Pancreas (tissue), 10 donors: ENCODE results near the gene LIMCH1. TPM values are rescaled to one million over a fixed set of nuclear protein-coding genes. Genes with fewer than 3 reads are reported as not detected.
"Not testable (repeated sequence)": the region's sequence is repeated elsewhere in the genome, so short reads cannot be mapped to it uniquely, and the experiment has no call there.

Source experiments
- ATAC-seq, 4 donors: fragments of 200-7000 bp; cut with Tn5 transposase; one replicate each; pipeline versions ENCODE4 v1.8.0 to v1.9.1; 2020; ENCODE audit warnings: mild to moderate bottlenecking in 4 of 4, moderate library complexity in 4 of 4
- DNase-seq, 6 donors: peaks; one replicate each; pipeline ENCODE4 v3.0.0-alpha.2; 2020
- FAIRE-seq: peaks from 2 replicates; lab custom pipeline; 2012; peaks lifted over from hg19 to GRCh38; lab: Jason Lieb, UNC
- H3K27ac ChIP-seq, 4 donors: fragments of 200-600 bp; sonication (generic); 1 replicate in 3 of 4; 2 replicates in 1 of 4; pipeline versions ENCODE4 v1.5.0 to v1.8.0; 2020
- H3K27me3 ChIP-seq, 4 donors: fragments of 200-600 bp; one replicate each; pipeline ENCODE4 v1.8.0; 2021
- H3K36me3 ChIP-seq, 3 donors: fragments of 200-600 bp; sonication (generic) in 1 of 3; one replicate each; pipeline versions ENCODE4 v1.5.0 to v1.8.0; 2020 to 2021
- H3K4me1 ChIP-seq, 3 donors: fragments of 200-600 bp; one replicate each; pipeline ENCODE4 v1.8.0; 2021
- H3K4me3 ChIP-seq, 4 donors: fragments of 200-600 bp; sonication (generic) in 2 of 4; one replicate each; pipeline versions ENCODE4 v1.5.0 to v1.8.0; 2020 to 2021
- H3K9me3 ChIP-seq, 4 donors: fragments of 200-600 bp; one replicate each; pipeline ENCODE4 v1.8.0; 2021
- CTCF ChIP-seq, 4 donors: fragments of 200-600 bp; sonication (generic) in 3 of 4; IDR thresholded peaks; one replicate each; pipeline versions ENCODE4 v1.5.0 to v1.8.0; 2021; ENCODE audit warnings: antibody characterized with exemption in 4 of 4
- WGBS, 2 donors: extraction: QIAGEN DNeasy Blood & Tissue Kit; methylation state at CpG; one replicate each; pipeline ENCODE4 v1.1.7; 2013; 5-methylcytosine and 5-hydroxymethylcytosine counted together
- intact Hi-C, 3 donors: fragments of 100-400 bp; cut with DNase I; formaldehyde crosslinking; loops; one replicate each; pipeline versions ENCODE4 v1.11.1 to v1.14.2; 2022
- polyA plus RNA-seq, 2 donors: library from polyadenylated mRNA; stranded (reverse); fragments of 200-250 nt; gene quantifications; one replicate each; pipeline ENCODE4 v1.2.3, GENCODE V29; 2013
- total RNA-seq, 6 donors: library from RNA; stranded (reverse); fragmentation: NEBNext Ultra II Directional in 4 of 6; extraction: Animal tissue kit (Norgen Biotek cat#: 25700) in 4 of 6; gene quantifications; one replicate each; pipeline versions ENCODE4 v1.2.1 to v1.2.4, GENCODE V29; 2021 to 2023
- donor health status: healthy with polysubstance abuse.
- donor health status: DM: no; HTN: no; CAD: no; lungs with moderate emphysema.
- donor health status: DM: no; HTN: no; CAD: no.
- donor health status: control.
- donor health status: control.
- donor health status: Bipolar disorder and iron deficiency.
- donor health status: DM: yes; HTN: yes; CAD: no.
- donor health status: DM: no; HTN: no; CAD: no.
- donor health status: DM: no; HTN: no; CAD: no.
- donor health status: DM: yes; HTN: yes; CAD: no.

The LIMCH1 gene
- total and polyA plus RNA-seq, 8 donors = 5.5 to 20.7 (median 11.0) TPM

DNA sequence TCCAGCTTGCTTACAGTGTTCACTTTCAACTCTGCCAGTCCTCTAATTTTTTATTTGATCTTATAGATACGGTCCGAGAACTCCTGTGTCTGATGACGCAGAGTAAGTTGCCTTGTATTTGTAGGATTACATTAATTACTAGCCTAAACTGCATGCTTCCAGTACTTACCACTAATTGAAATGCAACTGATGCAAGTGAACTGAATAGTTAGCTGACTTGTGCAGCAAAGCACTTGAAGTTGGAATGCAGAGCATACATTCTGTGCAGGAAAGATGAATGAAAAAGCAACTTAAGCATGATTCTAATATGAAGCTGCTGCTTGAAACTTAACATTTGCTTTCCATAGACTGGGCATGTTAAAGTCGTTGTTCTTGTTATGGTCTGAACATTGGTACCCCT, 100.9 kb downstream of the LIMCH1 start:
- WGBS, 2 donors = 90 to 94% methylated on average over 4 of the region's 4 CpGs
- intact Hi-C loops = no loop called here
- no peaks in the 10 kb centered on the region for H3K27me3 ChIP-seq
- DNase-seq (no peak), ATAC-seq (no peak), FAIRE-seq (no peak)
- no peak overlapping the region for H3K27ac ChIP-seq
- H3K9me3 ChIP-seq = no peaks in the 10 kb centered on the region
- TF ChIP-seq CTCF (IDR thresholded peaks at IDR 0.05) = no peak
- H3K4me1 ChIP-seq = no peaks in the 10 kb centered on the region
- no peaks in the 10 kb centered on the region for H3K36me3 ChIP-seq
- H3K4me3 ChIP-seq = no peak overlapping the region

DNA sequence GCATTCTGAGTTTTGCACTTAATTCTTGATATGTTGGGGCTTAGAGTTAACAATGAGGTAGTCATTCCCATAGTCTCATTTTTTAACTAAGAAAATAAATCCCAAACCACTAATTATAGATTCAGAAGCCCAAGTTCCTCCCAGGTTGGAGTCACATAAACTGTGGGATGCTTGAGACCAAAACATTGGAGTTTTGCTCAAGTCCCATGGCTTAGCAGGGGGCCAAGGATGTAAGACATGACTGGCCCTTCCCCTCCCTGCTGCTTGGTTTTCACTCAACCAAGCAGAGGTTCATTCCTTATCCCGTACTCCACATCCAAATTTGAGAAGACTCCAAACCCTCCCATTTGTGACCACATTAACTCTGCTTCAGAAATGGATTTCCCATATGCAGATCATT, 101.3 kb downstream of the LIMCH1 start:
- Histone ChIP-seq H3K27me3 (no peaks in the 10 kb centered on the region), H3K27ac (no peak overlapping the region), H3K4me3 (no peak overlapping the region), H3K9me3 (no peaks in the 10 kb centered on the region), H3K36me3 (no peaks in the 10 kb centered on the region), H3K4me1 (no peaks in the 10 kb centered on the region)
- intact Hi-C loops = no loop called here
- ATAC-seq (no peak), FAIRE-seq (no peak), DNase-seq (no peak)
- TF ChIP-seq CTCF (IDR thresholded peaks at IDR 0.05) = no peak
- WGBS, 2 donors = 96 to 97% methylated on average over 1 of the region's 1 CpG

DNA sequence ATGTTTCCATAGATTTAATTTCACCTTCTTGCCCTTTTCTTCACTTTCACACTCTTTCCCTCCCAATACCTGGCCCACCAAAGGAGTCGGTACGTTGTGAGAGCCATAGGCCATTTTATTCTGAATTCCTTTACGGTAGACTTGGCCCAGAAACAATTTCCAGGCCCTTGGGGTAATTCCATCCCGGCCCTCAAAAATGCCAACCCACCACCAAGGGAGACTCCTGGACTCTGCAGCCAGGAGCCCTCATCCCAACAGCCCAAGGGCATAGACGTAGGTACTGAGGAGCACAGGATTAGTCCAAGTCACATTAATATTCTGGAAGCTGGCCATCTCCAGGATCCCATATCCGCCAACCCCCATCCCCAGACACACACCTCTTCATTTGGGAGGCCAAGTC, 102.9 kb downstream of the LIMCH1 start:
- no peak for FAIRE-seq
- intact Hi-C loops = no loop called here
- 83 to 92% methylated on average over 6 of the region's 6 CpGs for WGBS, 2 donors

GRCh38 chr4:41642746-41643145, 104.8 kb downstream of the LIMCH1 start:
- H3K4me3 ChIP-seq, H3K27me3 ChIP-seq, ATAC-seq, H3K9me3 ChIP-seq, DNase-seq, FAIRE-seq, H3K27ac ChIP-seq, H3K36me3 ChIP-seq, intact Hi-C loops, H3K4me1 ChIP-seq: not testable (repeated sequence)
- WGBS, 2 donors = 87 to 92% methylated on average over 1 of the region's 1 CpG

More for the DNA sequence above, 102.9 kb downstream of the LIMCH1 start:
- H3K36me3 ChIP-seq = no peaks in the 10 kb centered on the region
- no peak for TF ChIP-seq CTCF (IDR thresholded peaks at IDR 0.05)
- H3K4me3 ChIP-seq = no peak overlapping the region
- no peak for DNase-seq
- no peaks in the 10 kb centered on the region for H3K4me1 ChIP-seq
- no peak for ATAC-seq
- no peaks in the 10 kb centered on the region for H3K27me3 ChIP-seq
- H3K9me3 ChIP-seq = no peaks in the 10 kb centered on the region
- no peak overlapping the region for H3K27ac ChIP-seq

DNA sequence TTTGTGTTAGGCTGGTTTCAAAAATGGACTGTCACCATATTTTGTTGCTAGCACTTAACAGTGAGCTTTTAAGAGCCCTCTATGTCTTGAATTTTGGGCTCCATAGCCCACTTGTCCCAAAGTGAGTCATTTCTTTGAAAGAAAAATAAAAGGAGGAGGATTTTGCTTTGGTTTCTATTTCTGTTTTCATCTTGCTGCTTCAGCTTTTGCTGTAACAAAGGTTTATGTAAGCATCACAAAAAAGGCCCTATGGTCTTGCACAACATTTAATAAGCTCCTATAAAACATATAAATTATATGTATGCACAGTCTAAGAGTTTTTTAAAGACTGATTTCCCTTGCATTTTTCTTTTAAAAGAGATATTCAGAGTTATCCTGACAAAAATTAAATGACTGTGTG, 105.4 kb downstream of the LIMCH1 start:
- no peak for TF ChIP-seq CTCF (IDR thresholded peaks at IDR 0.05)
- no peaks in the 10 kb centered on the region for H3K27me3 ChIP-seq
- no peaks in the 10 kb centered on the region for H3K4me1 ChIP-seq
- H3K36me3 ChIP-seq = no peaks in the 10 kb centered on the region
- no peak overlapping the region for H3K27ac ChIP-seq
- DNase-seq (no peak), ATAC-seq (no peak), FAIRE-seq (no peak)
- H3K4me3 ChIP-seq = no peak overlapping the region
- intact Hi-C loops = no loop called here
- H3K9me3 ChIP-seq = no peaks in the 10 kb centered on the region
